Hematopoietic multipotent progenitor cell treated with erythropoietin and hydrocortisone succinate and interleukin-3 and kit ligand, for 4 days (in vitro differentiated cells): ENCODE data around the gene ITPK1.

Experiments
- DNase-seq: peaks from one replicate; pipeline ENCODE4 v3.0.0-alpha.2; 2015

Gene ITPK1

DNA sequence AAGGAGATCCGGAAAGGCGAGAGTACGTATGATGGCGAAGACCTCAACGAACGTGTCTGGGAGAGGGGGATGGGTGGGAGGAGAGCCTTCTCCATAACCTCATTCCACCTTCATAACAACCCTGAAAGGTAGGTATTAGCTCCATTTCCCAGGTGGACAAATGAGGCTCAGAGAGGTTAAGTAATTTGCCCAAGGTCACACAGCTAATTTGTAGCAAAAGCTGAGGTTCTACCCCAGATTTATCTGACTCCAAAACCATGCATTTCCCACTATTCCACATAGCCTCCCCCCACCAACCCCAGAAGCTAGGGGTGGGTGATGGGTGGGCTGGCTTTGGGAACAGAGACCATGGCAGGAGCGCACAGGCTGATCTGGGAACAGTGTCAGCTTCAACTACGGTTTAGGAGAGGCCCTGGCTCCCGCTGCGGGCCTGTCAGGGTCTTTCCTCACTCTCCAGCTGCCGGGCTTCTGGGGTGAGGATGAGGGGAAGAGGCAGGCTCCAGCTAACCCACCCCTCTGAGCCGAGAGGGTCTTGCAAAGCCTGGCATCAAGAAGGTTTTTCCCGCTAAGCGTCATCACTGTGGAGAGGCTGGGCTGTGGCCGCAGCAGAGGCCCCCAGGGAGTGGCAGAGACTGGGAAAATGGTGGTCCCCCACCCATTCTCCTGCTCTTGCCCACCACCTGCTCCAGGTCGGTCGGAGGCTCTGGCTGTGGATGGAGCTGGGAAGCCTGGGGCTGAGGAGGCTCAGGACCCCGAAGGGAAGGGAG lies 183.9 kb downstream of the ITPK1 start:
- no peak for DNase-seq

DNA sequence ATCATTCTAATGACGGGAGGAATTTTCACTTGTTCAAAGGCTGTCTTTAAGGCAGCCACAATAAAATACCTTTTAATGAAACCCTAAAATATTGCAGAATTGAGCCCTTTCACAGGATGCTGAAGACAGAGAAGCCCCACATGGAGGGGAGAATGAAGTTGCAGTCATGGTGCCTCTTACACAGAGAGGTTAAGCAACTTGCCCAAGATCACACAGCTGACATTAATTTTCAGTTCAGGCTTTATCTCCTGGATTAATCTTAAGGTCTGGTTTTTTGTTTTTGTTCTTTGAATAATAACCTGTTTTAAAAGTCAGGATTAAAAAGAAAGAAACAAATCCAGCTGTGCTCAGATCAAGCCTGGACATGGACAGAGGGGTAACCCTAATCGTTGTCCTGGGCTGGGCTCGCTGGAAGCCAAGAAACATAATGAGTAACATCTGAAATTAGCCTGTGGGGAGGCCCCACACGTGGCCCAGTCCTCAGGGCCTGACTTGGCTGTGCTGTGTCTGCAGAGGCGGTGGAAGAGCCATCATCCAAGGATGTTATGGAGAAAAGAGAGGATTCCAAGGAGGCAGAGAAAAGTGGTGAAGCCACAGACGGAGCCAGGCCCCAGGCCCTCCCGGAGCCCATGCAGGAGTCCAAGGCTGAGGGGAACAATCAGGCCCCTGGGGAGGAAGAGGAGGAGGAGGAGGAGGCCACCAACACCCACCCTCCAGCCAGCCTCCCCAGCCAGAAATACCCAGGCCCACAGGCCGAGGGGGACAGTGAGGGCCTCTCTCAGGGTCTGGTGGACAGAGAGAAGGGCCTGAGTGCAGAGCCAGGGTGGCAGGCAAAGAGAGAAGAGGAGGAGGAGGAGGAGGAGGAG lies 184.8 kb downstream of the ITPK1 start:
- DNase-seq, result no peak

DNA sequence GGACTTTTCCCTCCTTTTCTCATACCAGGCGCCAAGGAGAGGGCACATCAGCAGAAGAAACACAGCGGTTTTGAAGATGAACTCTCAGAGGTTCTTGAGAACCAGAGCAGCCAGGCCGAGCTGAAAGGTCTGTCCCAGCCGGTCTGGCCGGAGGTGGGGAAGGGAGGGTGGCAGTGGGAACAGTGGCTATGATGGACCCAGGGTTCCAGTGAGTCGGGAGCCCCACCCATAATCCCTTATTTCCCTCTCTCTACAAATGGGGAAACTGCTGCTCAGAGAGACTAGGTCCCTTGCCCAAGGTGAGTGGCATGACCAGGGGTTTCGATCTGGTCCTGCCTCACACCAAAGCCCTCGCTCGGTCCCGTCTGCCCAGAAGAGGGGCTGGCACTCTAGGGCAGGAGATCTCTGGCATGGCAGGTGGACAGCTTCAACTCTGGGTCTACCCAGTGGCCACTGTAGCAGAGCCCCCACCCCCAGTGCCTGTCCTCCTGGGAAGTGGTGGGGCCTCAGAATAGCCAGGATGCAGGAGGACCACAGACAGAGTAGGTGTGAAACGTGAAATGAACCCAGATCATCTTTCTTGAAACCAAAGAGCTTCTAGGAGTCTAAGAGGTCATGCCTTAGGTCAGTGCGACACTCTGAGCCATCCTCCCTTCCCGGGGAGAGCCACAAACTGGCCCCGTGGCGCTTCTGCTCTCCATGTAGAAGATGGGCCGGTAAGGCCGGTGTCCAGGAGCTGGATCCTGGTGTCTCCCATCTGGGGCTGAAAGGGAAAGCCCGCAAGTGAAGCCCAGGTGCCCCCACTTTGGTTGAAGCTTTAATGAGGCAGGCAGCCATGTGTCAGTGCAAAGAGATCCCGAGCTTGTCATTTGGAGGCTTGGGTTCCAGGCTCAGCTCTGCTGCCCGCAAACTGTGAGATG lies 185.8 kb downstream of the ITPK1 start:
- DNase-seq, result no peak

DNA sequence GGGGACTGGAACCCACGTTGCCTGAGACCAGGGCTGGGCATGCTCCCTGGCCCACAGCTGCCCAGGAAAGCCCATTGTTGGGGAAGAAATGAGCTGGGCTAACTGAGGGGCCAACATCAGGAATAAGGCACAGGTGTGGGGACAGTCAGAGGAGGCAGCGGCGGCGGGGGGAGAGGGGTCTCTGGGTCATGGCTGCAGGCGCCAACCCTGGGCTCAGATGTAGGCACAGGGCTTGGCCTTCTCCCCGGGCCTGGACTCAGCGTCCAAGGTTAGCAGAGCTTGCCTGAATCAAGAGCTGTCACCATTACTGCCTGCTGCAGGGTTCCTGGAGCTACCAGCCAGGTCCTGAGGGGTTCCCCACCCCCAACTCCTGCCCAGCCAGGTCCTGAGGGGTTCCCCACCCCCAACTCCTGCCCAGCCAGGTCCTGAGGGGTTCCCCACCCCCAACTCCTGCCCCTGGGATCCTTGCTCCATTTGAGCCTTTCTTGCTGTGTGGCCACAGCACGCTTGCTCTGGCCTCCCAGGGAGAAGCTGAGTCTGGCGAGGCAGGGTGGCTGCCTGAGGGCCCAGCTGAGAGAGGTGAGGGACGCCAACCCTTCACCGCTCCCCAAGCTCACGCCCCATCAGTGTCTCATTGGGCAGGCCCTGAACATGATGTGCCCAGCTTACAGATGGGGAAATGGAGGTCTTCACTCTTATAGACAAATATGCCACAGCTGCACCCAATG lies 186.6 kb downstream of the ITPK1 start:
- no peak for DNase-seq

DNA sequence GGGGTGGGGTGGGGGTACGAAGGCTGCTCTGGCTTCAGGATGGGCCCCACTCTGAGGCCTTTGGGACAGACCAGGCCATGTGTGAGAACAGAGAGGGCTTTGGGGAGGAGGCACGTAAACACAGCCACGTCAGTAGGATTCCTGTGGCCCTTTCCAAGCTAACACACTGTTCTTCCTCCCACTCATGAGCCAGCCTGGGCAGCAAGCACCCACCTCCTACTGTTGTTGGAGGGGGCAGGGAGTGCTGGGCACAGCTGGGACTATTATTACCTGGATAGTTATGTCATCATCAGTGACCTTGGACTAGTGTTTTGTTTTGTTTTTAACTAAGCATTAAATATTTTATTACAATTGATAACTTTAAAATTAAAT lies 187.5 kb downstream of the ITPK1 start:
- no peak for DNase-seq

DNA sequence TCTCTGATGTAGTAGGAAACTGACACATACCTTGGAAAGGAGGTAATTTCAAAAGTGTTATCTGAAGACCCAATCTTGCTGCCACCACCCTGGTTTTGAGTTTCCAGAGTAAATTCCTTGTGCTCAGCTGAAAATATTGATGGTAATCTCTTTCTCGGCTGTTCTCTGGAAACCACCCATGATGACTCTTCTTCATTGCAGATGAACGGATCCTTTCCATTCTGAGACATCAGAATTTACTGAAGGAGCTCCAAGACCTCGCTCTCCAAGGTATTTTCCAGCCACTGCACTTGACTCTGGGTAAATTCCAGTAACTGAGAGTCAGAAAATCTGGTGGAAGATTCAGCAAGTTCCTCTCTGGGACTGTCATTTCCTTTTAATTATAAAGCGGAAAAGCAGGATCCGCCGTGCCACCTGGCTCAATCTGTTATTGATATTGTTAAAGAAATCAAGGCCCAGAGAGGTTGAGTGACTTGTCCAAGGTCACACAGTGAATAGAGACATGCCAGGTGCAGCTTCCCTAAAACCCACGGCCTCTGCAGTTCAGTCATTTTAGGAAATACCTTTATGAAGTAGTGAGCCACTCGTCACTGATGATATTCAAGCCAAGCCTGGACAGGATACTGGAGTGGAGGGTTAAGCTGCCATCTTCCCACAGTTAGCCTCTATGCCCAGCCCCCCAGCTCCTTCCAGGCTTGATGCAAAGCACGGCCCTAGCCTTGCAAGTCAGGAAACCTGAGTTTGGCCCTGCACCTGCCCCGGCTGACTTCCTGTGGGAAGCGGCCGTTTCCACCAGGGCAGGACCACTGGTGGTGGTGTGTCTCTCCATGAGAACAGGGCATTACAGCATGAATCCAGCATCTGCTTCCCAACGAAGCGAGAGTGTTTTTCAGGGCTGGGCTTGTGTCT lies 188.1 kb downstream of the ITPK1 start:
- no peak for DNase-seq

DNA sequence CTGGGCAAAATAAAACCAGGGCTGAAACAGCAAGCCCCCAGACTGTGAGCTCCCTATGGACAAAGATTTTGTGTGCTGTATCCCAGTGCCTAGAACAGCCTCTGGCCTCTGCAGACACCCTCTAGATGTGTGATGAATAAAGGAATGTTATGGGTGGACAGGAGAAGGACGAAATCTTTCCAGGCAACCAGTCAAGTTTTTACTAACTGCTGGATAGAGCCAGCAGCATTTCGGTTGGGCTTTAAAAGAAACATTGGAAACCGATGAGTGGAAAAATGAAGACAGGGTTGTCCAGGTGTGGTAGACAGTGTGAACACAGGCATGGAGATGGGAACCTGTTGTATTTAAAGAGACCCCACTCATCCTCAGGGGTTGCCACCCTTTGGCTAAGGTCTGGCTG lies 188.8 kb downstream of the ITPK1 start:
- DNase-seq, result no peak

DNA sequence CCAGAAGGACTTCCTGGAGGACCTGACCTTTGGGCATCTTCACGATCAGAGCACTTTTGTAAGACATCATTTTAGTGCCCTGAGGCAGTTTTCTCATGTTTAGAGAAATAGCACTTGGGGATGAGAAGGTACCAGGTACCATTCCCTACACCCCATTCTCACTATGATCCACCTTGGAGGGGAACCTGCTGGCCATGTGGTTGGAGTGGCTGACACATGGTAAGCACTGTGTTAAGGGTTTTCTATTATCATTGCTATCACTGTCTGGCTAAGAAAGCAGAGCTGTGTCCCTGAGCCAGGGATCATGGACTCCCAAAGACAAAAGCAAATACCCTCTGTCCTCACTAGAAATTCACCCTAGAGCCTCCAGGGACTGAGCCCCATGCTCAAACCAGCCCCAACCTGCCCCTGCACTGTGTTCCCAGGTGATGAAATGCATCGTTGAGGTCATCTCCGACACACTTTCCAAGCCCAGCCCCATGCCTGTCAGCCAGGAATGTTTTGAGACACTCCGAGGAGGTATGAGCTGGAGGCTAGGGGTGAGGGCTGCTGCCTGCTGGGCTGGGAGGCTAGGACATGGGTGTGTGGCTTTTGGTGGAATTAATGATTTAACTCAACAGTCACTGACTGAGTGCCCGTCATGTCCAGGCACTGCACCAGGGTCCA lies 189.4 kb downstream of the ITPK1 start:
- DNase-seq, result no peak

DNA sequence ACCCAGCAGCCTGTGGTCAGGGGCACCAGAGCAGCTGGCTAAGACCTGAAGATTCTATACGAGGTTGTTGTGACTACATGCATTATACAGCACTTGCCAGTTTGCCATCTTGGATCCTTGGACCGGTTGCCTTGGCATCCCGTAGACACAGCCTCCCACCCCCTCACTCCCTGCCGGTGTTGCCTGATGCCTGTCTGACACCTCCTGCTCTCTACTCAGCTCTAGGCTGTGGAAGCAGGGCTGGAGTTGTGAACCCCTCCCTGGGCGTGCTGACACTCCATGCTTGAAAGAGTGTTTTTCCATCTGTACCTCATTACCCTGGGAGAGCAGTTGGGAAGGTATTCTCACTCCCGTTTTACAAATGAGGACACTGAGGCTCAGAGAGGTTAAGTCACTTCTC lies 190.3 kb downstream of the ITPK1 start:
- no peak for DNase-seq

DNA sequence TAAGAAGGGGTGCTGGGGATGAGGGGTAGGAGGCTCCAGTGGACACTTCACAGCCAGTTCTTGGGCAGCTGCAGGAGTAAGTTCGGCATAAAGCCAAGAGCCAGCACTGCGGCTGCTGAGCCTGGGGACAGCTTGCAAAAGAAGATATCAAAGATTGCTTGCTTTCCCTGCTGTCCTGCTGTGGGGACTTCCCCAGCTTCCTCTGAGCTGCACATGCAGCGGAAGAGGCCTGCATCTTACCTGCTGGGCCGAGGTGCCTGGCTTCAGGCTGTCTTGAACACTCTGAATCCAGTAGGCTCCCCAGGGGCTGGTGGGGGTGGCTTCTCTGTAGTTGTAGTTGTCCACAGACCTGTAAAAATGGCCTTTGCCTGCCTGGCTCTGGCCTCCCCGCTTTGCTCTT lies 191.5 kb downstream of the ITPK1 start:
- DNase-seq, result no peak

DNA sequence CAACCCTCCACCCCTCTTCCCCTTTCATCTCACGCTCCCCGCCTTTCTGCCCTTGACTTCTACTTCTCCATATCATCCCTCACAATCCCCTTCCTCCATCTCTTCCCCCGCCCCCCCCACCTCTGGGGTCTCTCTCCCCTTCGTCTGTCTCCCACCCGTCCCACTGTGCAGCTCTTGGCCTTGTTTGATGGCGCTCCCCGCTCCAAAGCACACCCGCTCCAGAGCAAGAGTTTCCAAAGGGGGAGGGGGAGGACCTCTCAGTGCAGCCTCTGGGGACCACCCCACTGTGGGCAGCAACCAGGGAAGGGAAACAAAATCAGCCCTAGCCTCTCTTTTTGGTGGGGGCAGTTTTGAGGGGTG lies 192.0 kb downstream of the ITPK1 start:
- DNase-seq, result no peak

DNA sequence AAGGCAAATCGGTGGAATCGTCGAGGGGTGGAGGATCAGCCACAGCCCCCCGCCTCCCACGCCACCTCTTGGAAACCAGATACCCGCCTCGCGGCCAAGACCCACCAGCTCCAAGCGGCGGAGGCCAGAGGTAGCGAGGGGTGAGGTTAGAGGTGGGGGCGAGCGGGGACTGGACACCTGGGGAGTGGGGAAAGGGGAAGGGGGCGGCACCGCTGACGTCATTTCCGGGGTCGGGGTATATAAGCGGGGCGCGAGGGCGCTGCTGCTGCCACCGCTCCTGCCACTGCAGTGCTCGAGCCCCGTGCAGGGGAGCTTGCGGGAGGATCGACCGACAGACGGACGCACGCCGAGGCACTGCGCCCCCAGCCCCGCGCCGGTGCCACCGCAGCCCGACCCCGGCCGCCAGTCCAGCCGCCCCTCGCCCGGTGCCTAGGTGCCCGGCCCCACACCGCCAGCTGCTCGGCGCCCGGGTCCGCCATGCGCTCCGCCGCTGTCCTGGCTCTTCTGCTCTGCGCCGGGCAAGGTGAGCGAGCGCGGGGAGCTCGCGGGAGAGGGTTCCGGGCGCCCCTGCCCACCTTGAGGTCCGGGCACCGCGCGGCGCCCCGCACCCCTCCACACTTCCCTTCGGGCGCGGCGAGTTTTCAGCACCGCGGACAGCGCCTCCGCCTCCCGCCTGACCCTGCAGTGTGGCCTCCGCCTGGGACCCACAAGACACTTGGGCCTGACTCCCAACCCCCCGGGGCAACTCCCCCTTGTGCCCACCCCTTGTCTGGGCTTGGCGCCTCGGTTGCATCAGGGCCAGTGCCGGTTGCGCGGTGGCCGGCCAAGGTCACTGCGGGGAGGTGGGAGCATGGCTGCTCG lies 192.6 kb downstream of the ITPK1 start, which contains the start of gene CHGA:
Gene CHGA, plus strand, starts transcription at position 268 of the 861 bp plus-strand sequence. Its CDS starts 210 bp downstream, at position 478.
- peak; percentile 83 for DNase-seq

DNA sequence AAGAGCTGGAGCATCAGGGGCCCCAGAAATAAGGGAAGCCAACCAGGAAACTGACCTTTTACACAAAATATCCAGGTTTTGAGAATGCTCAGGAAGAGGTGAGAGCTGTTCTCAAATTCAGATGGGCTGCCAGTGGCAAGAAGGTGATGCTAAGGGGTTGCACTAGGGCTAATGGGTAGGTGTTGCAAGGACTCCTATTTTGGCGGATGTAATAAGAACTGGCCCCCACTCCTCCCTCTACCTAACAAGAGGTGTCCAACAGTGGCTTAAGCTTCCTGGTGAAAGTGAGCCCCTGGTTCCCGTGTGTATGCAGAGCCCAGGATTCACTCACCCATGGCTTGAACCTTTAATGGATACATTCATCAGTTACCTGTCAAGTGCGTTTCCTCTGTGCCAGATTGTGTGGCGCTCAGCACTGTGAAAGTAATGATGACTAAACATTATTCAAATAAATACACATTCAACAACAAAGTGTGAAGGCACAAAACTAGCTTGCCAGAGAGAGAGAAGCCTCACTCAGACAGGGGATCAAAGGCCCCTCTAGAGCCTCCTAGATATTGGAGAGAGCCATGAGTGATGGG lies 193.5 kb downstream of the ITPK1 start:
- no peak for DNase-seq

DNA sequence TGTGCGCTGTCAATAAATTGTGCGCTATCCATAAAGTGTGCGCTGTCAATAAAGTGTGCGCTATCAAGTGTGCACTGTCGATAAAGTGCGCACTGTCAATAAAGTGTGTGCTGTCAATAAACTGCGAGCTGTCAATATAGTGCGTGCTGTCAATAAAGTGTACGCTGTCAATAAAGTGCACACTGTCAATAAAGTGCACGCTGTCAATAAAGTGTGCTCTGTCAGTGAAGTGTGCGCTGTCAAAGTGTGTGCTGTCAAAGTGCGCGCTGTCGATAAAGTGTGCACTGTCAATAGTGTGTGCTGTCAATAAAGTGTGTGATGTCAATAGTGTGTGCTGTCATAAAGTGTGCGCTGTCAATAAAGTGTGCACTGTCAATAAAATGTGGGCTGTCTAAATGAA lies 195.7 kb downstream of the ITPK1 start:
- no peak for DNase-seq

DNA sequence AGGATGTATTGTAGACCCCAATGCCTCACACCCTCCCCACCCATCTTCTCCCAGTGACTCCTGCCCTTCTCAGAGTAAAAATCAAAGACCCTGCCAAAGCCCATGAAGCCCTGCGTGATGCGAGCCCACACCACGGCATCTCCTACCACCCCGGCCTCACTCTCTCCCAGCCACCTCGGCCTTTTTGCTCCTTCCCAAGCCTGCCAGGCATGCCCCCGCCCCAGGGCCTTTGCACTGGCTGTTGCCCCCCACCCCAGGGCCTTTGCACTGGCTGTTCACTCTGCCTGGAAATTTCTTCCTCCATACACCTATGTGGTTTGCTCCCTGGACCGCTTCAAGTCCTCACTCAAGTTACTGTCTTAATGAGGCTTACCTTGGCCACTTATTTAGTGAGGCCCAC lies 197.8 kb downstream of the ITPK1 start:
- DNase-seq, result no peak

DNA sequence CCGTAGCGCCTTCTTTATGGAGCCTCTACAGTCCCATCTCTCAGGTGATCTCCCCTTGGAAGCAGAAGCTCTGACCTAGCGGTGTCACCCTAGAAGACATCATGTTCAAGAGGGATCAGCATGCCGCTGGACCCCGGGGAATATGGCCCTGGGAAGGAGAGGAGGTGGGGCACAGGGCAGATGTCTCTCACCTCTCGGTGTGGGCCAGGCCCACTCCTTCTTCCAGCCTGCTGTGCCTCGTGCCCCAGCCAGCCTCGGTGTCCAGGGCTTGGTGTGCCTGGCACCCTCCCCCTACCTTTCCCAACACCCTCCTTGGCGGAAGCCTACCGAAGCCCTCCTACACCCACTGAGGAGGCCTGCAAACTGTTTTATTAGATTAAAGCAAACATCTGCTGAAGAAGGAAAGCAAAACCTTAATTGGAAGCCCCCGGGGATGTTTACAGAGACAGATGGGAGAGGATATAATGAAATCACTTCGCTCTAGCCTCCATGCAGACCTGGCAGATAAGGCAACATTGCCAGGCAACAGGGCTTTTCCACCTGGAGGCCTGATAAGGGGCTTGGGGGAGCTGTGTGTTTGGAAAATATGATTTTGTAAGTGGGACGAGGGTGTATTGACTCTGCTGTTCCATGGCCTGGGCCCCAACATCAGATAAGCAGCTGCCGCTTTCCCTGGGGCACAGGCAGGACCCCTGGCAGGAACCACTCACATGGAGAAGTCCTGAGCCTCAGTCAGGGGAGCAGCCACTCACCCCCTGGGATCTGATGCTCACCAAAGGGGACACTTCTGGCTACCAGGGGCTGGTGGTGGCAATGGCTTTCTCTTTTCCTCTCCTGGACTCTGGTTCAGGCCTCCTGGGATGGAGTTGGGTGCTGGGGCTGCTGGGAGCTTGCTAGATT lies 198.4 kb downstream of the ITPK1 start:
- no peak for DNase-seq

DNA sequence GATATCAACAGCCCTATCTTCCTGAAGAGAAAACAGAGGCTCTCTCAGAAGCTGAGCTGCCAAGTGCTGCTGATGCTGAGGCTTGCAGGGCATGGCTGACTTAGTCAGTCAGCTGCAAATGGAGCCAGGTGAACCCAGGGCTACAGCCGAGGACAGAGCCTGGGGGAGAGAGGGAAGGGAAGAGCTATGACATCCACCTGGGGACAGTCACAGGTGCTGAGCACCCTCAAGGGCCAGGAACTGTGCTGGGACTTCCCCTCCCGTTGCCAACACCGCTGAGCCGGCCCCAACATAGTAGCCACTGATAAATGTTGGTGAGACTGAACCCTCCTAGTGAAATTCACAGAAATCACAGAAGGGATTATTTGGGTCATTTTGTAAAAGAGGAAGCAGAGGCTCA lies 199.5 kb downstream of the ITPK1 start:
- DNase-seq, result no peak

DNA sequence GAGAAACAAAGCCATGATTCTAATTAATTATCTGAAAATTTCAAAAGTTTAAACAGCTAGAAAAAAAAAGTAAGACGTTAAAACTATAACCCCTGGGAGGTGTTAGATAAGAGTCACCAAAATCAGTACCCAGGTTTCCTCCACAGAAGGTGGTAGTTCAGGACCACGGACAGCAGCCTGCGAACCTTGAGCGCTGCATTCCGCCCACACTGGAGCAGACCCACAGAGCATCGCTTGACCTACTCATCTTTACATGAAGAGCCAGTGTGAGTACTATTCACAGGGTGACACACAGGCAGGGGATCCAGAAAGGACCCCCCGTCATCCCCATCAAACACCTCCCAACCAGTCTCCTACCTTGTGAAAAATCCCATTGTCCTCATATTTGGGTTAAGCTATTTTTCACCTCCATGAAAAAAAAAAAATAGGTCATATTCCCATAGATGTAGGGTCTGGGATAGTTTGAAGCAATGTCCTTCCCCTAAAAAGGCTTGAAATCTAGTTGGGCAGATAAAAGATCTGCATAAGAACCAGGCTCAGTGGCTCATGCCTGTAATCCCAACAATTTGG lies 201.6 kb downstream of the ITPK1 start:
- peak; percentile 71 for DNase-seq
